ENCODE results near the gene AMZ2.
"Not testable (repeated sequence)": the region's sequence is repeated elsewhere in the genome, so short reads cannot be mapped to it uniquely, and the experiment has no call there.

Gene AMZ2

DNA sequence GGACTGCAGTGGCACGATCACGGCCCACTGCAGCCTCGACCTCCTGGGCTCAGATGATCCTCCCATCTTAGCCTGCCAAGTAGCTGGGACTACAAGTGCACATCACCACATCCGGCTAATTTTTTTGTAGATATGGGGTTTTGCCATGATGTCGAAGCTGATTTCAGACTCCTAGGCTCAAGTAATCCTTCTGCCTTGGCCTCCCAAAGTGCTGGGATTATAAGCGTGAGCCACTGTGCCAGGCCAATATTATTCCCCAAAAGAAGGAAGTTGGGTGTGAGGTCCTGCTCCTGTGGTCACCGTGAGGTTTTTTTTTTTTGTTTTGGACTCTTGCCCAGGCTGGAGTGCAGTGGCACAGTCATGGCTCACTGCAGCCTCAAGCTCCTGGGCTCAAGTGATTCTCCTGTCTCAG is 1.5 kb downstream of the AMZ2 start:
- DNase-seq (ENCODE audit: low read depth) = no peak

DNA sequence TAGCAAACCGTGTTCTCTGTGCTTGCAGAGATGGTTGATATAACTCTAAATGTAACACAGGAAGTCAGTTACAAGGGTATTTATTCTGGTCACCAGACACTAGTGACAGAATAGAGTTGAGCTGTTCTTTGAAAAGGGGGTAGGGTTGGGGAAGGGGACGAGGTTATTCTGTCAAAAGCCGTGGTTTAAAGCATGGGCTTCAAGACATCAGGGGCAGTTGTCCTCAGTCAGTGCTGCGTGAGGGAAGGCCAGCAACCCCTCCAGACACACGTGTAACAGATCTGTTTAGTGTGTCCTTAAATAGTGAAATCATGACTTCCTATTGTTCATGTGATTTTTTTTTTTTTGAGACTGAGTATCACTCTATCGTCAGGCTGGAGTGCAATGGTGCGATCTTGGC is 5.6 kb downstream of the AMZ2 start:
- not testable (repeated sequence) for DNase-seq (ENCODE audit: low read depth)

DNA sequence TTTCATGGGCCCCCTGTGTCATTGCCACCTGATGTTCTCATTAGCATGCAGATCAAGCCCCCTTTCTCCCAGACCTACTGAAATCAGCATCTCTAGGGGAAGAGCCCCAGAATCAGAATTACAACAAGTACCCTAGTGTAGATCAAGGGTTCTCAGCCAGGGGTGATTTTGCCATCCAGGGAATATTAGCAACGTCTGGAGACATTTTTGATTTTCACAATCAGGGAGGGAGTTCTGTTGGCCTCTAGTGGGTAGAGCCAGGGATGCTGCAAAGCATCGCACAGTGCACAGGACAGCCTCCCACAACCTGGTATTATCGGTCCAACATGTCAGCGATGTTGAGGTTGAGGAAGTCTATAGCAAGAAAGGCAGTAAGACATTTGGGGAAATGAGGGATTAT is 7.3 kb downstream of the AMZ2 start:
- no peak for DNase-seq (ENCODE audit: low read depth)

DNA sequence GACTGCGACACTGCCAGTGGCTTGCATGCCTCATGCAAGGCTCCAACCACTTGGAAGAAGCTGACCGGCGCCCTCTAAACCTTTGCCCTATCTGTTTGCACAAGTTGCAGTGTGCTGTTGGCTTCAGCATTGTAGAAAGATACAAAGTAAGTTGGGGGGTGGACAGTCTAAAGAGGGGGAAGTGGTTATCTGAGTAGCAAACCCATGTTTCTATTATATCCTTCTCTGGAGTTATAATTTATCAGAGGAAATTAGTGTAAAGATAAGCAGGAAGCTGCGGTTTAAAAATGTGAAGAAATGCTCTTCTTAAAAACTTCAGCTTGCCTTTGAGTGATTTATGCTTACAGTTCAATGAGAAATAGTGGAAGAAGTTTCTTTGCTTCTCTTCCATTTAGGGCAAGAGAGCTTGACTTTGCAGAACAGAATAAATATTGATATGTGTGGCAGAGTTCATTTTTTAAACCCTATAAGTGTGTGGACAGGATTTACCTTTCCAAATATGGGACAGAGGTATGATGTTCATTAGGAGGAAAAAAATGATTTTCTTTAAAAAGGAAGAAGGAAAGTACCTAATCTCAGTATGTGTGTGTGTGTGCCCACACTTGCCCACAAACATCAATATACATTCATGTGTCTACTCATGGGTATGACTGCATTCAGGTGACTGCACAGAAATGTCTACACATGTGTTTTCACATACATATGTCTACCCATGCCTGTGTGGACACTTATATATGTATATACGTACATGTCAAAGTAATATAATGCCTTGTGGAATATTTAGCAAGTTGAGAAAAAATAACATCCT is 8.1 kb downstream of the AMZ2 start:
- DNase-seq (ENCODE audit: low read depth) = no peak

DNA sequence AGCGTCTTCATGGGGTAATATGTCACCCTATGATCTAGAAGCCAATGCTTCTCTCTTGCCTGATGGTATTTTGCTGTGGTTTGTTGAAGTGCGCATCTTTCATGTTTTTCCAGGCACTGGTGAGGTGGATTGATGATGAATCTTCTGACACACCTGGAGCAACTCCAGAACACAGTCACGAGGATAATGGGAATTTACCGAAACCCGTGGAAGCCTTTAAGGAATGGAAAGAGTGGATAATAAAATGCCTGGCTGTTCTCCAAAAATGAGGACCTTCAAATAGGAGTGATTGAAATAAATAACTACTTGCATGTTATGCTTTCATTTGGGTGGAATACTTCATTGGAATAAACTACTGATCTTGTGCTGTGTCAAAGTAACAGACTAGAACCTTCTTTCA is 8.9 kb downstream of the AMZ2 start:
- not testable (repeated sequence) for DNase-seq (ENCODE audit: low read depth)

DNA sequence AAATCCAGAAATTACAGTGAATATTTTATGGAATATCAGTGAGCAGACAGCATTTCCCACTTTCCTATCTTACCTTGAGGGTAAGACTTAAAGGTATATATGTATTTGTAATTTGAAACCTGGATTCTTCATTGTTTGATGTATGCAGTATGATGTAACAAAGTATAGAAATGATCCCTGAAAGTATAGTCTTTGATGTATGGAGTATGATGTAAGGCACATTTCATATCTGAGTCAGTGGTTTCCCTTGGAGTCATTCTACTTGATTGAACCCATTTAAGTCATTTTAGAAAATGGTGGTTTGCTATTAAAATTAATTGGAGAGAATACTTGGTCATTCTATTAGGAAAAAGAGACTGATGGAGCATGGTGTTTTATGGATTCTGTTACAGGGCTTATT is 10.1 kb downstream of the AMZ2 start:
- no peak for DNase-seq (ENCODE audit: low read depth)

DNA sequence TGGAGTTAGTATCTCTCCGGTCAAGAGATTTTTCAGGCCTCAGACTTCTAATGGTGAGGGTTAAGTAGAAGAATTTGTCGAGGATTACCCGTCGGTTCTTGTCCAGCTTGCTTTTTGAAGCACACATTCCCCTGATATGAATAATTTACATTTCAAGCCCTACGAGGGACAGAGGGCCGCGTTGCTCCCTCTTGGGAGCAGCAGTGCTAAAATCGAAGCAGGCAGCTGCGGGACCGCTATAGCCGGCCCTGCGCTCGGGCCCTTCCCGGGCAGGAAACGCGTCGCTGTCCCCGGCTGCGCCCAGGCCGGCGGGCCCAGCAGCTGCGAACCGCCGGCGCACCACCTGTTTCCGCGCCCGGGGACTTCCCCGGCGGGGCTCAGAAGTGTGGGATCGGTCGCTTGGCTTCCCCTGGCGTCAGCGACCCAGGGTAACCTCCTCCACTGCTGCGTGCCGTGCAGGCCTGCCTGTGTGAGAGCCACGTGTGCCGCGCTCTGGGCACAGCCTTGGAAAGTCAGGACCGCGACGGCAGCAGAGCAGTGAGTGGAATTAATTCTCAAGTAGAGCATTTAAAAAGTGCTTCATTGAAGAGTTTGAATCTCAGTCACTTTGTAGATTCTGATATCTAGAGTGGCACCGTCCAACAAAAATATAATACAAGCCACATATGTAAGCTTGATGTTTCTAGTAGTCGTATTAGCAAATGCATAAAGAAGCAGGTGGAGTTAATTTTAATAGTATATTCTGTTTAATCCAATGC is 11.2 kb downstream of the AMZ2 start:
- not testable (repeated sequence) for DNase-seq (ENCODE audit: low read depth)

DNA sequence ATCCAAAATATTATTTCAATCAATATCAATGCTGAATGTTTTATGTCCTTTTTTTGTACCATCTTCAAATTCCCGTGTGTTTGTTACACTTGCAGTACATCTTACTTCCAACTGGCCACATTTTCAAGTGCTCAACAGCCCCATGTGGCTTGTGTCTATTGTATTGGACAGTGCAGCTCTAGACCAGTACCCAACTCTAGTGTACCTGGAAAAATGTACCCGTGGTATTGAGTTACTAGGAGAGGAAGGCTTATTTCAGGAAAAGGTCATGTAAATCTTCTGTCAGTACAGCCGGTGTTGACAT is 11.8 kb downstream of the AMZ2 start:
- DNase-seq (ENCODE audit: low read depth) = not testable (repeated sequence)

DNA sequence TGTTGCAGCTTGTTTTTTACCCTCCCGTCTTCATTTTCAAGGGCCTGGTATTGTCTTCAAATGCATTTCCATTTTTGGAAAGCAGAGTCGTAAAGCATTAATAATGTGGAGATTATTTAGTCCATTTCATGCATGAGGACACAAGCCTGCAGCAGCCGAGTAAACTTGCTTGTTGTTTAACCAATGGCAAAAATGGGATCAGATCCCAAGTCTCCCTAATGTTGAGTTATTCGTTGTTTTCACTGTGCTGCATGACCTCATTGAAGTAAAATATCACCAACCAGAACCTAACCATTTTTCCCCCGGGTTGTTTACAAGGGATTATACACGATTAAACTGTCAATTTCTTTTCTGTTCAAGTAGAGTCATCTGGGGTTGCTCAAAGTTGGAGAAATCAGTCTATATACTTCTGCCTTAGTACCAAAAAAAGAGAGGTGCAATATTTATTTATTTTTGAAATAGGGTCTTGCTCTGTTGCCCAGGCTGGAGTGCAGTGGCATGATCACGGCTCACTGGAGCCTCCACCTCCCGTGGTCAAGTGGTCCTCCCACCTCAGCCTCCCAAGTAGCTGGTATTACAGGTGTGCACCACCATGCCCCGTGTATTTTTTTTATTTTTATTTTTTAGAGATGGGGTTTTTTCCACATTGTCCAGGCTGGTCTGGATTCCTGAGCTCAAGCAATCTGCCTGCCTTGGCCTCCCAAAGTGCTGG is 12.4 kb downstream of the AMZ2 start:
- no peak for DNase-seq (ENCODE audit: low read depth)

DNA sequence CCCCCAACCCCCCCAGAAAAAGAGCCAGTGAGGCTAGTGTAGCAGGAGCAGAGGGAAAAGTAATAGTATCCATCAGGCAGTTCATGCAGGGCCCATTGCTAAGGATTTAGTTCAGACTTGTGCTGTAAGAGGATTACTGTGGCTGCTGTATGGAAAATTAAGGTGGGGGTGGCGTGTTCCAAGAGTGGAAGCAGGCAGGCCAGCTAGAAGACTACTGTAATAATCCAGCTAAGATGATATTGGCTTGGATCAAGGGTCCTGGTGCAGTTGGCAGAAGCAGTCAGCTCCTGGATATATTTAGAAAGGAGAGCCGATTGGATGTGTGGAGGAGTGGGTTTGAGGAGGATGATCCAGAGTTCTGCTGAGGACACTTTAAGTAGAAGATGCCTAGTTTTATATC is 14.6 kb downstream of the AMZ2 start:
- not testable (repeated sequence) for DNase-seq (ENCODE audit: low read depth)

DNA sequence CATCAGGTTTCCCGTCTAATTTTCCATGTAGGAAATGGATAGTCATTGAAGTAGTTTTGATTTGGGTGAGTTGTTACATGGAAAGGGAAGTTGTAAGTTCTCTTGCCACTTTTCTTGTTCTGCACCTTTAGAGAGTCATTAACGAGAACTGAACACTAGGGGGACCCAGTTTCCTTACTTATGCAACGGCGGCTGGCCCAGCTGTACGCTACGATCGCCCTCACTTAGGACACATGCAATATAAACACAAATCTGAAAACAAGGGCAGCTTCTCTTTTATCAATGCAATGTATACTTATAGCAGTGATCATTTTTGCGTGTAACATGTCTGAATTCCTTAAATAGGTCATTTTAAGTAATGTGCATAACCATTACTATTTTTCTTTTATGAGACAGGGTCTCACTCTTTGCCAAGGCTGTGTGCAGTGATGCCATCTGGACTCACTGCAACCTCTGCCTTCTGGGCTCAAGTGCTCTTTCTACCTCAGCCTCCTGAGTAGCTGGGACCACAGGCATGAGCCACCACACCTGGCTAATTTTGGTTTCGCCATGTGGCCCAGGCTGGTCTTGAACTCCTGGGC is 15.3 kb downstream of the AMZ2 start:
- DNase-seq (ENCODE audit: low read depth) = peak; percentile 9

DNA sequence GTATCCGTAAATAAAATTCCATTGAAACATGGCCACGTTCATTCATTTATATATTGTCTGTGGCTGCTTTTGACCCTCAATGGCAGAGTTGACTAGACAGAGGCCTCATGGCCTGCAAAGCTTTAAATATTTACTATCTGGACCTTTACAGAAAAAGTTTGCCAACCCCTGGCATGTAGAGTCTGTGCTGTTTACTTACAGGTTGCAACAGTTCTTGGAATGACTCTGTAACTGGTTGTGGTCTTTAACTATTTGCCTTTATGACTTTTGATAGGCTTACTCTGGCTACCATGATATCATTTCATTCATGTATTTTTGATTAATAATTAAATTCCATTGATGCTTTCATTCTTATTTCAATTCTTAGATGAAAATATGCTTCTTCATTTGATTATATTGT is 18.0 kb downstream of the AMZ2 start:
- DNase-seq (ENCODE audit: low read depth) = not testable (repeated sequence)

DNA sequence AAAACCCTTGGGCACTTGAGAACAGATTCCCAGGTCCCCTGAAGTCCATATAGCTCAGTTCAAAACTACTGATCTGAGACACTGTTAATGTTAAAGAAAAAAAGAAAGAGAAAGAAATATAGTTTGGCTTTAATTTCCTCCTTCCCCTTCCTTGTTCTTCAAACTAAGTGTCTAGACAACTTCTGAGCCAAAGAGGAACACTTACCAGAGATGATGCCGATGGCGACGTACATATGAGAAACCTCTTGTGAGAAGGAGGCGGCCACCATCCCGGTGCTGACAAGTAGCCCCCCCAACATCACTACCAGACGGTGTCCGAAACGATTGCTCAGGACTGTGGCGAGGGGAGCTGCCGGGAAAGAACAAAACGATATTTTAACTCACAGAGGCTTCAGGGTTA is 25.9 kb downstream of the AMZ2 start:
- DNase-seq (ENCODE audit: low read depth) = no peak

DNA sequence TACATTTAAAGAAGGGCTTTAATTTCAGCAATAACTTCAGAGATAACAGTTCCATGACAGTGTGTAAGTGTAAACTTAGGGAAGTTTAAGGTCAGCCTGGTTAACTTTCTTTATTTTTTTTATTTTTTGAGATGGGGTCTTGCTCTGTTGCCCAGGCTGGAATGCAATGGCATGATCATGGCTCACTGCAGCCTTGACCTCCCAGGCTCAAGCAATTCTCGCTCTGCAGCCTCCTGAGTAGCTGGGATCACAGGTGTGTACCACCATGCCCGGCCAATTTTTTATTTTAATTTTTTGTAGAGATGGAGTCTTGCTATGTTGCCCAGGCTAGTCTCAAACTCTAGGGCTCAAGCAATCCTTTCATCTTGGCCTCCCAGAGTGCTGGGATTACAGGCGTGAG is 28.5 kb downstream of the AMZ2 start:
- DNase-seq (ENCODE audit: low read depth) = not testable (repeated sequence)

DNA sequence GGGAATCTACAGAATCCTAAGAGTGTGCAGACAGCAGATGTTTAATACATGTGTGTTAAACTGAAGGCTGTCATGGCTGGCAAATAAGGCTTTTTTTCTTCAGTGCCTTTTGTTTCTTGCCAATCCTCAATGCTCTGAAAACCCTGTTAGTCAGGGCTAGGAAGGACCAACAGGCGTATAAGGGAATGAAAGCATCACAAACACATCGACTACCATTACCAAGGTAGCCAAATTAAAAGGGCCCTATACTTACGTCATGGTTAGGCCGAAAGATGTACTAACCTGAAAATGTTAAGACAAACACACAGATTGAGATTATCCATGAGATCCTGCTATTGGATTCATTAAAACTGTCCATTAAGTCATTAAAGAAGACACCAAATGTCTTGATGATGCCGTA is 30.0 kb downstream of the AMZ2 start:
- DNase-seq (ENCODE audit: low read depth) = no peak

DNA sequence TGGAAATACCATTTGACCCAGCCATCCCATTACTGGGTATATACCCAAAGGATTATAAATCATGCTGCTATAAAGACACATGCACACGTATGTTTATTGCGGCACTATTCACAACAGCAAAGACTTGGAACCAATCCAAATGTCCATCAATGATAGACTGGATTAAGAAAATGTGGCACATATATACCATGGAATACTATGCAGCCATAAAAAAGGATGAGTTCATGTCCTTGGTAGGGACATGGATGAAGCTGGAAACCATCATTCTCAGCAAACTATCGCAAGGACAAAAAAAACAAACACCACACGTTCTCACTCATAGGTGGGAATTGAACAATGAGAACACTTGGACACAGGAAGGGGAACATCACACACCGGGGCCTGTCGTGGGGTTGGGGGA is 34.1 kb downstream of the AMZ2 start:
- DNase-seq (ENCODE audit: low read depth) = not testable (repeated sequence)

DNA sequence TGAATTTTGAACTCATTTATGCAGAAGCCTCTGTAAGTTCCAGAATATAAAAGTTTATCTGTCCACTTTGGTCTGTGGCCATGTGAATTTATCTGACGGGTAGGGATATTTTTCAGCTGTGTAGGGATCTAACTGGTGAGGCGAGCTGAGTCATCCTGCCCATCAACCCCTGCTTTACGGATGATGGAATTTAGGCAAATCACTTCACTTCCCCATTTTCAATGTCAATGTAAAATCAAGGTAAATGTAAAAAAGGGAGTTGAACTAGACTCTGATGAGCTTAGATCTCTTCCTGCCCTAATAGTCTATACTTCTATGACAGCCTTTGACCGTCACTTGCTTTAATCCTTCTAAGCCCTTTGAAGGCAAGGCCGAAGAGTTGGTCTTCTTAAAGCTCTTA is 40.5 kb downstream of the AMZ2 start:
- DNase-seq (ENCODE audit: low read depth) = no peak

DNA sequence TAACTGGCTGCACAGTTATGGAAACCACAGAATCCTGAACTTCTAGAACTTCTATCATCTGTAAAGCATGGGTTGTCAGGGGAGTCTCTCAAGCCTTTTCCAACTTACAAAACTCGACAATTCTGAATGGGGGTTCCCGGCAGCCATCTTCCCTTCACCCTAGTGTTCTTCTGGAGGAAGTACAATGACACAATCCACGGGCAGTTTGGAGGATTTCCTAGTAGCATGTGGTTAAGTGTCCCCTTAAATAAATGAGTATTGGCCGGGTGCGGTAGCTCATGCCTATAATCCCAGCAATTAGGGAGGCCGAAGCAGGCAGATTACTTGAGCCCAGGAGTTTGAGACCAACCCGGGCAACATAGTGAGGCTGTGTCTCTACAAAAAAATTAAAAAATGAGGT is 41.0 kb downstream of the AMZ2 start:
- no peak for DNase-seq (ENCODE audit: low read depth)

DNA sequence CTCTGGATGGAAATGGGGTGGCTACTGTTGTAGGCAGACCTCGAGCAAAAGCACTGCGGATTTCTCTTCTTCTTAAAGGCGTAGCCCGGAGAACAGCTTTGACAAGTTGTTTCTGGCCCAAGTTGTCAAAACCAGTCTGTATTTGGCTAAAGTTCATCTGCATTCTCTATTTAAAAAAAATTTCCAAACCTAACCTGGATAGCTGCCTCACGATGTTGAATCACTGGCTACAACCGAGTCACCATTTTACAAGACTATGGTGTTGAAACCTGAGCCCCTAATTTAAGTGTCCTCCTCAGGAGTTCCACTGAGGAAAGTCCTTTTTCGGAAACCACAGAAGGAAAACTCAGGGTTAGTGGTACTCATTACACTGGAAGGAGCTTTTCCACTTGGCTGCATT is 41.6 kb downstream of the AMZ2 start:
- no peak for DNase-seq (ENCODE audit: low read depth)

DNA sequence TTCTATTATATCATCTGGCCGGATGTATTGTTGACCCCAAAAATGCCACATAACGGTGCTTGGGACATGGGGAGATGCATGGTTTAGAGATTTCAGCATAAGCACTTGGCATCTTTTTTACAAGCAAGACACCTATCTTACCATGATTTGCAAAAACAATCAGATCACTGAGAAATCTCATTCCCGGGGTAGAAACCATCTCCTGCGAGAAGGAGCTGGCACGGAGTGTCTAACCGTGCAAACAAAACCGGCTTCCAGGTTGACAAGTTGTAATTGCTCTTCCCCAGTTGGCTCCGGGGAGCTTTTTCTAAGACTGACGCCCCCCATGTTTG is 42.1 kb downstream of the AMZ2 start:
- DNase-seq (ENCODE audit: low read depth) = no peak

DNA sequence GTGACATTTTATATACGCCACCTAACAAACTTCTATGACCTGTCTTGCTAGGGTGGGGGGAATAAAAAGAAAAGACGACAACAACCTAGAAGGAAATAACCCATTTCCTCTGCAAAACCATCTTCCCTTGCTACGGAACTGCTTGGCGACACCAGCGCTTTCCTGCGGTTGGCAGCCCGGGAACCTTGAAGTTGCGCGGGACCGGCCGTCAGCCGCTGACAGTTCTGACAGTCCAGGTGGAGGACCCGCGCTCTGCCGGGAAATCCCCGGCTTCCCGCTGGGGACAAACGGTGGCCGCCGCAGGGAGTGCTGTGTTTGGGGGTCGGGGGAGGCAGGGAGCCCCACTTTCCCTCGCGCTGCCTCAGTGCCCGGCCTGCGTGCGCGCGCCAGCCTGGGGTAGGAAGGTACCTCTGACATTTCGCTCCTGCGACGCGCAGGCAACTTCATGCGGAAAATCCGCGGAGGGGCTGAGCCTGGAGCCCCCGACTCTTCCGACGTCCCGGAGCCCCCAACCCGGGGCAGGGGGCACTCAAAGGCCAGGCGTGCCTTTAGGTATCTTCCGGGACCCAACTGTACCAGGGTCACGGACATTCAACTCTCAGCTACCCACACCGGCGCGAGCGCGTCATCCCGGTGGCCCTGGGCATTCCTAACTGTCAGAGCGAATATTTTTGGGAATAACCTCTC is 42.6 kb downstream of the AMZ2 start:
- DNase-seq (ENCODE audit: low read depth) = no peak
